Measurements from ENCODE around the gene DSE.

DSE gene

DNA sequence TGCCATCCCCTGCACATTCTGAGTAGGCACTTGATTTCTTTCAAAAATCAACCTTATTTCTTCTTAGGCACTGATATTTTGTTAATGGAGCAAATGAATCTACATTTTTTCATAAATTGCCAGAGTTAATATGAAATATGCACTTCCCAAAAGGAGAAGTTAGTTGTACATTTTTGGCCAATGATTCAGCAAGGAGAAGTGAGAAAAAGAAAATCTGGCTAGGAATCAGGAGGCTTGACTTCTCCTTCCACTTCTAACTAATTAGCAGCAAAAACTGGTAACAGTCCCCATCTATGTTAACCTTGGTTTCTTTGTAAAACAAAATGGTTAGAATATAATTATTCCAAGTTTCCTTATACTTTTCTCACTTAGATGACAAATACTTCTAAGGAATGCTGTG lies 7.0 kb upstream of the DSE start:
- DNase-seq = no peak

DNA sequence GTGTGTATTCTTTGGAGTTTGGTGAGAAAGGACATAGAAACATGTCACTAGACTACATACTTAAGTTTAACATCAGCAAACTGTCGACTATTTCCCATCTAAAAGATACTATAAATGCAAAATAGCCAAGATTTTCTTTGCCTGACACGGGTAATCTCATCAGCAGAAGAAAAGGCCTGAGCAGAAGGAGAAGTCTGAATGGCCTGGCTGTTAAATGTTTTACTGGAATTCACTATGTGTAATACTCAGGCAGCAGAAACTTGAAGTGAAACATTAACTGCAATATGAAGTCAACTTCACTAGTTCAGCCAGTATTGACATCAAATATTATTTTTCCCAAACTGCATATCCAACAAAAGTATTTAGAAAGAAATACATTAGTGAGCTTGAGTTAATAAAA lies 6.4 kb upstream of the DSE start:
- no peak for DNase-seq

DNA sequence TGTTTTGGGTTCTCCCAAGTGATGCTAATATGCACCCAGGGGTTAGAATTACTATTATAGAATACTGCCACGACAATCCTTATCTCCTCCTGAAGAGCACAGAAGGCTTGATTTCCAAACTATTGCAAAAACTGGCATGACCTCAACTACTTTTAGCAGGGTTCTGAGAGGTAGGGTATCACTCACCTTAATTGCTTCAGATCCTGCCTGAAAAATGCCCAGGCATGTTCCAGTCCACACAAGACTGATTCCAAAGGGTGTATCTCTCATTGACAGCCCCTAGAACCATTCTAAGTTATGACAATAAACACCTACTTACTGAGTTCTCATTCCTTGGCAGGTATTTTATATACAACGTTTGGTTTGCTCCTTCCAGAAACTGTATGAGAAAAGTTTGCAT lies 5.0 kb upstream of the DSE start:
- no peak for DNase-seq

DNA sequence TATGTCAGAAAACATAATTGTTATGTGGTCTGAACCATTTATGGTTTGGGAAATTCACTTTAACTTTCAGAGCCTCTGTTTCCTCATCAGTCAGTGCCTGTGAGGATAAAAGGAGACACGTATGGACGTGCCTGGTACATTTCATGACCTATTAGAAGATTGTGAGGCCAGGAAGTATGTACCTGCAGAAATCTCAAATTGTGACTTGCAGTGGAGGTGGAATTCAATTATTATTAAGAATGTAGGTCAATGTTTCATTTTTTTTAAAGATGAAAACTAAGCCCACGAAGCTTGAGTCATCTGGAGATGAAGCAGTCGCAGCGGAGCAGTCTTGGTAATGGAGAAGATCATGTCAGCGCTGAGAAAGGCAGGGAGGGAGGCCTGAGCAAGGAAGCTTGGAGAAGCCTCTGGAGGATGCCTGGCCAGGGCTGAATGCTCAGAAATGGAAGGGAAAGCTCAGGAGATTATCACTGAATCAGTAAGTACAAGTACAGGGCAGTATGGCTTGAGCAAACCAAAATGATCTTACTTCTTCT lies 3.9 kb upstream of the DSE start:
- no peak for DNase-seq

DNA sequence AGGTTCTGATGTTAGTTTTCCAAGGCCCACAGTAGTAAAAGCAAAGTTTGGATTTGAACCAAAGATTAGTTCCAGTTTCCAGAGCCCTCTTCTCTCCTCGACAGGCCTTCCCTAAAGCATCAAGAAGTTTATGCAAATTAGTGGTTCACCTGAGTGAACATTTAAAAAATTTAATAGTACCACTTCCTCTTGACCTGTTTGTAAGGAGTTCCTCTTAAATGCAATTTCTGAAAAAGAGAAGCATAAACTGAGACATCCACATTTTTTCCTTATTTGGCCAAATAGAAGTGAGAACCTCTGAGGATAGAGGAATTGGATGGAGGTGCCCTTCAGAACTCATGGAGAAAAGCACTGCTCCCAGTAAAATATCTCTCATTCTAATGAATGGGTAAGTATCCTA lies 1.2 kb upstream of the DSE start:
- DNase-seq = no peak

DNA sequence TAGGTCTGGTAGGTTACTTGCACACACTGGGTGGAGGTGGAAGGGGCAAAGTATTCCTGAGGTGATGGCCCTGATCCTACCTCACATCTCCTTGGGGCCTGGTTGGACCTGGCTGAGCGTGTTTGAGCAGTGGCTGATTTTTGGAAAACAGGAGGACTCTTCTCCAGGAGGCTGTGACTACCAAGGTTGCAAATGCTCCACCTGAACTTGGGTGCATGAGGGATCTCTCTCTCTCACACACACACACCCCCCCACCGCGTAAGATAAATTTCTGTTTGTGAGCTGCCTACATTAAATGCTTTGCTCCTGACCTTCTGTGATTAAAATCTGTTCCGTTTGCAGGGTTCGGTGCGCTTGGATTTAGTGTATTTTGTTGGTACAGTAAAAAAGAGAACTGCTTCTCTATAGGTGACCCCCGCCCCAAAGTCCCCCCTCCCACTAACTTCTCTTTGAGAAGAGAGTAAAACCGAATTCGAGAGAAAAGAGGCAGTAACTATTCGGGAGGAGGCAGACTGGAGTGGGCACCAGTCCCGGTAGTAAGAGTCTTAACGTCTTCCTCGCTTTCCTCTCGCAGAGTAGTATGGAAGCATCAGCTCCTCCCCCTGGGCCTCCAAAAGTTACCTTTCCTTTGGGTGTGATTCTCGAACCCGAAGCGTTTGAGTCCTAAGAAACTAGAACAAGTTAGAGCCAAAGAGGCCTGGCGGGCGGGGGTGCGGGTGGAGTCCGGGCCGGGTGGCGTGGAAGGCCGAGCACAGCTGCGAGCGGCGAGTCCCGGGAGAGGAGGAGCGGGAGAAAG lies 585 bp upstream of the DSE start:
- peak; percentile 83 for DNase-seq

DNA sequence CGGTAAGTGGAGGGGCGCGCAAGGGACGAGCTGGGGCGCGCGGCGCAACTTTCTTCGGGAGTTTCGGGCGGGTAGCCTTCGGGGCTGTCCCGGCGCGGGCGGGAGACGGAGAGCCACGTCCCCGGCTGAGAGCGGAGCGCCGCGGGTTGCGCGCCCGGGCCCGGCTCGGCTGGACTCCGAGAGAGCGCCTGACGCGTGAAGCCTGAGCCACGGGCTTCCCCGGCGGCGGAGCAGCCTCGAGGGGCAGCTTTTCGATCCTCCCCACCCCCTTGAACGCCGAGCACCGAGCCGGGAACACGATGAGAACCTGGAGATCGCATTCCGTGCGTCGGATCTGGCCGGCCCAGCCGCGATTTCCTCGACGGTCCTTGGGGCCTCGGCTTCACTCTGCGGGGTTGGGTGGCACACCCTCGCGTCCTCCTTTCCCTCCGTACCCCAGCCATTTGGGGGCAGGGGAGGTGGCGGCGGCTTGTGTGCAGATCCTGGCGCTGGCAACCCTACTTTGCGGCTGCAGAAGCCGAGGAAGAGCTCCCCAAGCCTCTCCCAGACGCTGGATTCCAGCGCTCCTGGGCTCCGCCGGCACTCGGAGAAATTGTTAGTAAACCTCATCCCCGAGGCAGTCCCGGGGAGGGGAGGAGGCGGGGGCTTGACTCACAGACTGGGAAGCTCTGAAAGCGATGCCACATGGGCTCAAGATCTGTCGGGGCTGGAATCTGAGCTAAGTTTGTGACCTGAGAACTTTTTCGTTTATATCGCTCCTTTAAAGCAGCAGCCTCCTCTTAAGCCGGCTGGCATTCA lies 572 bp downstream of the DSE start:
- DNase-seq = peak; percentile 81

DNA sequence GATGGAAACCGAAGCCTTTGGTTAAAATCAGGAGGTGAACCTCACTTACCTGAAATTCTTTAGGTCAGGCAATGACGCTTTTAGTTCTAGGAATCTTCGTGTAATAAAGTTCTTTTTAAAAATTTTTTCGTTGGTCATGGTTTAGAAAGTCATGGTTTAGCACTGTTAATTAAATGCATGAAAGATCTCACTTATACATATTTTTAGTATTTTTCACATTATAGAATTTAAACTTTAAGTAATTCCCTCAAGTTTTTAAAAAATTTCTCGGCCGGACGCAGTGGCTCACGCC lies 1.1 kb downstream of the DSE start:
- DNase-seq = no peak

DNA sequence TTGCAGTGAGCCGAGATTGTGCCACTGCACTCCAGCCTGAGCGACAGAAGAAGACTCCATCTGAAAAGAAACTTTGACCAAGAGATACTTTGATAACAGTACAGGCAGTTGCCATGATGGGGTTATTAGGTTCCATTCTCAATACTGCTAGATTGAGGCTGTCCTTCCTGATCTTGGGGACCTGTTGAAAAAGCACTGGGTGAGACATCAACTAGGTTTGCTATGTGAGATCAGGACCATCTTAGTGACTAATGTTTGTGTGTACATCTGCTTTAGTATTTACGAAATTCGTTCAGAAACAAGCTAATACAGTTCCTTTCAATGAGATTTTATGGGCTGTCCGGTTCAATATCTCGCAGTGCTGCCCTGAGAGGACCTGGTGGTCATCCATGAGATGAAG lies 2.6 kb downstream of the DSE start:
- no peak for DNase-seq

DNA sequence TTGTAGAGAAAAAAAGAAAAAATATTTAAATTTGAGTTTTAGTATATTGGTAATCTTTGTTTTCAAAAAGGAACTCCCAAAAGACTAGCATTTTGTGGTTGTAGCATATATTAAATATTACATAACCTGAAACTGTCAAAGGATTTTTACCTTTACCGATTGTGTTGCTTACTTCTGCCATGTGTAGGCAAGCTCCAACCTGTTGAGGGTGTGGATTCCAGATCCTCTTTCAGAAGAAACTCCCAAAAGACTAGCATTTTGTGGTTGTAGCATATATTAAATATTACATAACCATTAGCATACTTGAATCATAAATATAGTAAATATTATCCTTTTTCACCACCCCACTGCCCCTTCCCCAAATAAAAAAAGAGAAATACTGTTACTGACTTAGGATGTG lies 3.2 kb downstream of the DSE start:
- peak; percentile 14 for DNase-seq

DNA sequence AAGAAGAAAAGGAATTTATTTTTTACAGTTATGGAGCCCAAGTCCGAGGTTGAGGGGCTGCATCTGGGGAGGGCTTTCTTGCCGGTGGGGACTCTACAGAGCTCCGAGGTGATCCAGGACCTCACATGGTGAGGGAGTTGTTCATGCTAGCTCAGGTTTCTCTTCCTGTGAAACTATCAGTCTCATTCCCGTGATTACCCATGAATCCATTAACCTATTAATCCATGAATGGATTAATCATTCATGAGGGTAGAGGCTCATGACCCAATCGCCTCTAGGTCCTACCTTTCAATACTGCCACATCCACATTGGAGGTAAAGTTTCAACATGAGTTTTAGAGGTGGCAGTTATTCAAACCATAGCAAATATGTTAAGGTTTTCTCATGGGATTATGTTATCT lies 3.8 kb downstream of the DSE start:
- DNase-seq = no peak

DNA sequence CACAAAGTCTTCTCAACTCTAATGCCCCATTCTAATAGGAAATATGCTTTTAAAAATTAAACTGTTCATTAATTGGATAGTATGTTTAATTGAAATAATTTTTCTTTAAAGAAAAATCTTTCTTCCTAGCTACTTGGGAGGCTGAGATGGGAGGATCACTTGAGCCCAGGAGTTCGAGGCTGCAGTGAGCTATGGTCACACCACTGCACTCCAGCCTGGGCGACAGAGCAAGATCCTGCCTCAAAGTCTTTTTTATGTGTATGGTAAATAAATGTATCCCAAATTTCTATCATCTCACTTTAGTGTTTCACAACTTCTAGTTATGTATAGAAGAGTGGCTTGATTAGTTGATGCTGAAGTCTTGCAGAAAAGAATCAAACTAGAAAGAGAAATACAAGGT lies 4.5 kb downstream of the DSE start:
- DNase-seq = no peak

DNA sequence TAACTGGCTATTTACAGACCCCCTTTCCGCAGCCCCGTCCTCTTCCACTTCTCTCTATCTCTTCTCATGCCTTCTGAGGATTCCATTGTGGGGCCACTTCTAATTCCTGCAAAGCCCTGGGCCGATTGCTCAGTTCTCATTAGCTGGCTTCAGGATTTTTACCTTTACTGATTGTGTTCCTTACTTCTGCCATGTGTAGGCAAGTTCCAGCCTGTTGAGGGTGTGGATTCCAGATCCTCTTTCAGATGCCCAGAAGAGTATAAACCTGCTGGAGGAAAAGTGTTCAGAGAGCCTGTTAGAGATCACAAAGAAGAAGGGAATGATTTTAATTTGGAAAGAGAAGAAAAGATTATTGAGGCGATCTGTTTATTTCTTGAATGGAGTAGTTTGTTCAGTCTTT lies 5.4 kb downstream of the DSE start:
- DNase-seq = peak; percentile 66

DNA sequence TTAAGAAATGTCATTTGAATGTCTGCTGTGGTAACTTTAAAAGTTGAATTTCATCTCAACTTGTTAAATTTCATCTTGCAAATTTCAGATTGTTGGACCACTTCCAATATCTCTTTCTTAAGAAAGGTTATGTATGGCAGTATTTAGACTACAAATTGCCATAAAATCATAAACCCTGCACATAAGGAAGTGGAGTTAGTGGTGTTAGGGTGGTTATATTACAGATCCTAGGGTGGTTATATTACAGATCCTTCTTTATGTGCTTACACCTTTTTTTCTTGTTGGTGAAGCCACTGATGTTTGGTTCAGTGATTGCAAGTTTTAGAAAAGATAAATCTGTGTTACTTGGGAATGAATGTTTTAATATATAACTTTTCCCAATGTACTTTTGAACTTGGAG lies 9.0 kb downstream of the DSE start:
- no peak for DNase-seq

DNA sequence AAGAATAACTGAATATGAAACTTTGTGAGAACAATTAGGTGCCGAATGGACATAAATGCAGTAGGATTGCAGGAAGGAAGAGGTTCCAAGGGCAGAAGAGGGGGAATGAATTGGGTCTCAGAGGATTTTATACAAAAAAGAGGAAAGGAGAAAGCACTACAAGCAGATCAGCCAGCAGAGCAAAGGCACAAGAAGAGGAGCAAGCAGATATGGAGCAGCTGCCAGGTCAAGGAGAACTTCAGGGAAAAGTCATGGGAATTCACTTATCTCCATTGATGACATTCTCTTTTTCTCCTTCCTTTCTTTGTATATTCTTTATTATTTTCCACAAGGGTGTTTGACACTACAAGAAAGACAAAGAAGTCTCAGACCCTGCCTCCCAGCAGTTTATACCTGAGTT lies 9.6 kb downstream of the DSE start:
- DNase-seq = no peak

DNA sequence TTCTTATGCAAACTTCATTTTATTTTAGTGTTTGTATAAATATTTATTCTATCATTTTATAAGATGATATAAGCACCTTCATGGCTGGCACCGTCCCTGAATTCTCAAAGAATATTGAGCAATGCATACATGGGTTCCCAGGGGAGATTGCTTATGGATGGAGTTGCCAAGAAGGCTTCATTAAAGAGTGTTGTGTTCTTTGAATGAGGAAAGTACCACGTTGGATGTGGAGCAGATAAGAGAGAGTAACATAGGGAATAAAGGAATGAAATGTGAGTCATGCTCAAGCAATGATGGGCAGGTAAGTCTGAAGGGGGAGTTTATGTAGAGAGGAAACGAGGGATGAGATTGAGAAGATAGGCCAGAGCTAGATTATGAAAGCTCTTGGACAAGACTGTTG lies 10.3 kb downstream of the DSE start:
- DNase-seq = no peak

DNA sequence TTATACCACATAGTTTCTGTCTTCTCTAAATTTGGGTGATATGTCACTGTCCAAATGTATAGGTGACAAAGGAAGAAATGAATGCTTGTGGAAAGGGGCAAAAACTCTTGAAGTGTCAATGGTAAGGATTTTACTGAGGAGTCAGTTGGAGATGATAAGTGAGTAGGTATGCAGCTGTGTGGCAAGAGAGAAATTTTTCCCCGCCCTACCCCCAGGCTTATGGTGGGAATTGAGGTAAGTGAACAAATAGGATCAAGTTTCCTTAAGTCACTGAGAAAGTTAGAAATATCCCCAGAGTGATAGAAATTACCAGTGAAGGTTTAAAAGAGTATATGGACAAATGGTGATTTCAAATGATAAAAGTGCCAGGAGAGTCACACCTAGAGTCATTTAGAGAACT lies 11.8 kb downstream of the DSE start:
- DNase-seq = no peak

DNA sequence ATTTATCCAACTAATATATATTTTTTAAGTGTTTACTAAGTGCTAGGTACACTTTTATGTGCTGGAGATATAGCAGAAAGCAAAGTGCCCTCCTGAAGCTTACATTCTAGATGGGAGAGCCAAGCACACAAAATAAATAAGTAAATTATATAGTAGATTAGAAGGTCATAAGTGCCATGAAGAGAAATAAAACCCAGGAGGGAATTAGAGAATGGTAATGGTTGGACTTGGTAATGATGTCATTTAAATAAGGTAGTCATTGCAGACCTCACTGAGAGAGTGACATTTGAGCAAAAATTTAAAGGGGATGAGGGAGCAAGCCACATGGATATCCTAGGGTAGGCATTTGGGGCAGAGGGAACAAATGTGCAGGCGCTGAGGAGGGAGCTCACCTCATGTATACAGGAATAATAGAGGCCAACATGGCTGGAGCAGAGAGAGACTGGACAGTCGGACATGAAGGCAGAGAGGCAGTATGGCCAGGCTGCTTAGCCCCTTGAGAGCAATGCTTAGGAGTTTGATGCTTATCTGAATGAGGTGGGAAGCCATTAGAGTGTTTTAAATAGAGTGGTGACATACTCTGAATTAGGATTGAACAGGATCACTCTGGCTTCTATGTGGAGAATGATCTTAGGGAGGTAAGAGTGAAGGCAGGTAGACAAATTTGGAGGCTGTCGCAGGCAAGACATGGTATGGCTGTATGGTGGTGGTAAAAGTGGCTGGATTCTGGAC lies 14.1 kb downstream of the DSE start:
- peak; percentile 37 for DNase-seq

DNA sequence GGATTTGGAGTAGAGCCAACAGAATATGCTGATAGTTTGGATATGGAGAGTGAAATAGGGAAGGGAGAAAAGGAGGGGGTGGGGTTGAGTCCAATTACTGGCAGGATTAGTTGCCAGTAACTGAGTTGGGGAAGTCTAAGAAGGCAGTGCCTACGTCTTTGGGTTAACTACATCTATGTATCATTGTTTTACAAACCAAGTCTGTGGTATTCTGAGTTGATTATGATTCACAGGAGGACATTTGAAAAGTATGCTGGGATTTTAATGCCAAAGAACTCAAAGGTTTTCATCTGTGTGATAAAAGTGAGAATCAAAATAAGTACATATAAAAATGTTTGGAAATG lies 14.7 kb downstream of the DSE start:
- DNase-seq = peak; percentile 40

DNA sequence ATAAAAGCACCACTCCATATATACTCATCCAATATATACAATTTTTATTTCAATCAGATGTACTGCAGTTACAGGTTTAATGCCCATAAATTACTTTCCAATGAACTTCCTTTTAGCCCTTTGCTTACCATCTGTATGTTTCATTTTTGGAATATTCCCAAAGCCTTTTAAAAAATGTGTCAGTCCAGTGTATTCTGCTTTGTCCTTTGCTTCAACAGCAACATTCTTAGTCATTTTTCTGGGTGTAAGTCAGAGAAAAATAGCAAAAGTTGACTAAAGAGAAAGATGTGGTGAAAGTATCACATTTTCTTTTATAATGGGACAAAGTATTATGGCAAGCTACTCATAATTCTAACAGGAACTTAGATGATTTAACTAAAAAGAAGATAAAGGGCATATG lies 15.2 kb downstream of the DSE start:
- no peak for DNase-seq

DNA sequence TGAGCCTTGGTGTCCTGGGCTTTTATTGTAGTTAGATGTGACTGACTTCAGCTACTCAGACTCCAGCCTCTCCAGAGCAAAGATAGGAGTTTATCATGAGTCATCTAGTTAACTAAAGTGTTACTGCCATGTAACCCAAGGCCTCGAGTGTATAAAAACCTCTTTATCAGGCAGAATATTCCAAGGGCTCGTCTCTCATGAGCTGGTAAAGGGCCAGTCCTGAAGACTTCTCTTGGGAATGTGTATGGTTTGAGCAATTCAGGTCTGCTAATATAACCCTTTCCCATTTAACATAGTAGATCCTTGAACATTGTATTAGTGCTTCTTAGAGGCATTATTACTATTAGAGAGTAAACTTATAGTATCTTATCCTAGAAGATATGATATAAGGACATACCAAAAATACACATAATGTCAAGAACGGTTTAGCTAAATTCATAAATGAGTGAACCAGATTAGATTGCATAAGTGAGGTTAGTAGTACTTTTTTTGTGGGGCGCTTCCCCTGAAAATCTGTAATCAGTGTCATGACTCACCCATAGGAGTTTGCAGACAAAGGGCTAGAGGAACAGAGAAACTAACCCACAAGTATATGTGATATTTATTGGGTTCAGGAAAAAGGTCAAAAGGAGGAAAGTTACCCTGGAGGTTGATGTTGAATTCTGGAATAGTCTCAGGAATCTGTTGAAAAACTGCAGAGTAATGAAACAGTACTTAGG lies 16.0 kb downstream of the DSE start:
- DNase-seq = peak; percentile 16

DNA sequence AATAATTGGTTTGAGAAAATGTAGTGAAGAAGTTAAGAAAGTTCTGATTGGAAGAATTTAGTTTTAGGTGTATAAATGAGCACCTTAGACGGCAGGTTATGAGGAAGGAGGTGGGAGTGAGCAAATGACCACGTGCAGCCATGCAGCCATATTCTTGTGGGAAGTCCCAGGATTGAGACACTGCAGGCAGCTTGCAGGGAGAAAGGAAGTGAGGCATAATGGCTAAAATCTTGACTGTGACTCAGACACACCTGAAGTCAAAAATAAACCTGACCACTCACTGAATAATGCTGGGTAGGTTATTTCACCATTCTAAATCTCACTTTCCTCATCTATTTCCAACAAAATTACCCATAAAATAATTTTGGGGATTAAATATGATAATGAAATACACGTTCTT lies 16.6 kb downstream of the DSE start:
- DNase-seq = peak; percentile 48

DNA sequence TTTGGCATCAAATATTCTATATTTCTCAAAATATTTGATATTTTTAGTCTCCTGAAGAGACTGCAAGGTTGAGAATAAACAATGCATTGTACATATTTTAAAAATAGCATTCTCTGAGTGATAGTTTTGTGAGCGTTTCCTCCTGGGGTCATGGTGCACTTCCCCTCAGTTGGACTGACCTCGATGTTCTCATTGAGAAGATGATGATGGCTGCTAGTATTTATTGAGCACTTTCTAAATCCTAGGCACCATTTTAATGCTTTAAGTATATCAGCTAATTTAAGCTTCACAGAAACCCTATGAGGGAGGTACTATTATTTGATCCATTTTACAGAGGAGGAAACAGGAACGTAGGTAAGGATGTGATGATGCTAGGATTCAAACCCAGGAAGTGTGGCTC lies 18.2 kb downstream of the DSE start:
- no peak for DNase-seq
